Fibroblast of peridontal ligament (primary cell): ENCODE results near the gene KRTAP10-9.

Experiments
- DNase-seq: peaks from one replicate; pipeline ENCODE4 v3.0.0-alpha.2; 2010; ENCODE audit errors: extremely low read depth

KRTAP10-9 gene

GRCh38 chr21:44664691-44665090 is 37.8 kb downstream of the KRTAP10-9 start:
- no peak for DNase-seq

- DNase-seq: no peak
Observed at GRCh38 chr21:44666401-44667320, 39.8 kb downstream of the KRTAP10-9 start, which contains the start of gene KRTAP12-2. TSS of gene KRTAP12-2 (minus strand) at chr21:44666927. CDS start at chr21:44666886, 41 bp downstream.

GRCh38 chr21:44667612-44668011 is 40.7 kb downstream of the KRTAP10-9 start:
- DNase-seq: no peak

GRCh38 chr21:44670642-44671432 is 43.9 kb downstream of the KRTAP10-9 start:
- no peak for DNase-seq

GRCh38 chr21:44671911-44672310 is 45.0 kb downstream of the KRTAP10-9 start:
- no peak for DNase-seq

GRCh38 chr21:44677881-44678280 is 51.0 kb downstream of the KRTAP10-9 start:
- DNase-seq: no peak
